NT2/D1 (cell line): ENCODE data around the gene AIRE.

Experiments
- DNase-seq: peaks from one replicate; pipeline ENCODE4 v3.0.0-alpha.2; 2011; ENCODE audit warnings: low read depth, low spot score
- H3K27me3 ChIP-seq: 2 replicates; pipeline ENCODE4 v1.6.0; 2011; ENCODE audit warnings: mild to moderate bottlenecking; ENCODE audit not compliant: insufficient read length, insufficient read depth
- H3K36me3 ChIP-seq: 2 replicates; pipeline ENCODE4 v1.6.1; 2011; ENCODE audit warnings: mild to moderate bottlenecking, low read length, mixed read lengths; ENCODE audit not compliant: insufficient read depth, insufficient read length
- H3K4me1 ChIP-seq: 2 replicates; pipeline ENCODE4 v1.5.1; 2011; ENCODE audit not compliant: insufficient read depth, insufficient read length
- H3K4me3 ChIP-seq: 2 replicates; pipeline ENCODE4 v1.5.1; 2011; ENCODE audit warnings: low read depth; ENCODE audit not compliant: insufficient read length
- H3K9ac ChIP-seq: 2 replicates; pipeline ENCODE4 v1.6.0; 2011; ENCODE audit warnings: low read depth; ENCODE audit not compliant: insufficient read length
- H3K9me3 ChIP-seq: 2 replicates; pipeline ENCODE4 v1.5.1; 2011; ENCODE audit warnings: mild to moderate bottlenecking, low read length; ENCODE audit not compliant: insufficient read depth
- SUZ12 ChIP-seq: IDR thresholded peaks from 2 replicates; pipeline ENCODE4 v1.6.1; 2011; ENCODE audit not compliant: insufficient read length, insufficient read depth; ENCODE audit errors: extremely low read depth
- YY1 ChIP-seq: IDR thresholded peaks from 2 replicates; pipeline ENCODE4 v1.6.1; 2011; ENCODE audit not compliant: insufficient read length, insufficient read depth
- ZNF274 ChIP-seq: IDR thresholded peaks from 2 replicates; pipeline ENCODE4 v1.6.1; 2011; ENCODE audit warnings: mild to moderate bottlenecking, low read depth, low read length

The AIRE gene

GRCh38 chr21:44289381-44290010, 3.8 kb downstream of the AIRE start:
- H3K36me3 ChIP-seq = no peaks in the 10 kb centered on the region
- no peak for TF ChIP-seq YY1
- TF ChIP-seq ZNF274 = no peak
- no peak for TF ChIP-seq SUZ12
- peaks cover 4% of the 10 kb centered on the region for H3K27me3 ChIP-seq
- H3K9me3 ChIP-seq = no peaks in the 10 kb centered on the region
- H3K4me3 ChIP-seq = no peak overlapping the region
- peaks cover 32% of the 10 kb centered on the region for H3K4me1 ChIP-seq
- H3K9ac ChIP-seq = no peak overlapping the region
- DNase-seq = no peak

GRCh38 chr21:44290327-44291077, 4.8 kb downstream of the AIRE start:
- Histone ChIP-seq H3K36me3 (no peaks in the 10 kb centered on the region), H3K4me1 (peaks cover 31% of the 10 kb centered on the region), H3K9ac (no peak overlapping the region), H3K9me3 (no peaks in the 10 kb centered on the region), H3K4me3 (no peak overlapping the region), H3K27me3 (peaks cover 4% of the 10 kb centered on the region)
- TF ChIP-seq SUZ12 (no peak), YY1 (no peak), ZNF274 (no peak)
- DNase-seq = no peak

- peaks cover 36% of the 10 kb centered on the region for H3K4me1 ChIP-seq
- no peaks in the 10 kb centered on the region for H3K36me3 ChIP-seq
- no peaks in the 10 kb centered on the region for H3K9me3 ChIP-seq
- H3K9ac ChIP-seq = no peak overlapping the region
- DNase-seq = no peak
- no peak overlapping the region for H3K4me3 ChIP-seq
- TF ChIP-seq SUZ12 (no peak), ZNF274 (no peak), YY1 (no peak)
- peaks cover 4% of the 10 kb centered on the region for H3K27me3 ChIP-seq
Measured at GRCh38 chr21:44291078-44291935, 5.6 kb downstream of the AIRE start.

GRCh38 chr21:44291936-44292811, 6.5 kb downstream of the AIRE start:
- H3K36me3 ChIP-seq = no peaks in the 10 kb centered on the region
- no peak for TF ChIP-seq ZNF274
- TF ChIP-seq YY1 = no peak
- no peak for TF ChIP-seq SUZ12
- peaks cover 4% of the 10 kb centered on the region for H3K27me3 ChIP-seq
- H3K9ac ChIP-seq = no peak overlapping the region
- DNase-seq = no peak
- no peaks in the 10 kb centered on the region for H3K9me3 ChIP-seq
- H3K4me1 ChIP-seq = peaks cover 34% of the 10 kb centered on the region
- no peak overlapping the region for H3K4me3 ChIP-seq

- H3K4me3 ChIP-seq = no peak overlapping the region
- H3K36me3 ChIP-seq = no peaks in the 10 kb centered on the region
- peaks cover 4% of the 10 kb centered on the region for H3K27me3 ChIP-seq
- TF ChIP-seq ZNF274 (no peak), YY1 (no peak), SUZ12 (no peak)
- H3K9me3 ChIP-seq = no peaks in the 10 kb centered on the region
- peaks cover 34% of the 10 kb centered on the region for H3K4me1 ChIP-seq
- H3K9ac ChIP-seq = no peak overlapping the region
- no peak for DNase-seq
Measured at GRCh38 chr21:44292812-44293195, 7.1 kb downstream of the AIRE start.

GRCh38 chr21:44293551-44294231, 8.0 kb downstream of the AIRE start:
- no peak for DNase-seq
- no peaks in the 10 kb centered on the region for H3K27me3 ChIP-seq
- no peaks in the 10 kb centered on the region for H3K36me3 ChIP-seq
- peaks cover 34% of the 10 kb centered on the region for H3K4me1 ChIP-seq
- no peaks in the 10 kb centered on the region for H3K9me3 ChIP-seq
- TF ChIP-seq SUZ12 (no peak), ZNF274 (no peak), YY1 (no peak)
- H3K9ac ChIP-seq = no peak overlapping the region
- H3K4me3 ChIP-seq = no peak overlapping the region
